B cell (primary cell): ENCODE results near the gene CCDC86. TPM values are rescaled to one million over a fixed set of nuclear protein-coding genes. Genes with fewer than 3 reads are reported as not detected.

ENCODE experiments used
- ATAC-seq: fragments of 200-7000 bp; cut with Tn5 transposase; one replicate; pipeline ENCODE4 v1.10.0; 2021; ENCODE audit warnings: low read depth, mild to moderate bottlenecking, moderate number of reproducible peaks, moderate library complexity
- CTCF ChIA-PET: fragments of 350-600 bp; sonication (Branson Sonifier 250); formaldehyde crosslinking; loops from one replicate; lab custom pipeline; 2021; ENCODE audit warnings: antibody characterized with exemption, inconsistent platforms; lab: Charles Lee
- POLR2A ChIA-PET: fragments of 350-600 bp; sonication (Branson Sonifier 250); formaldehyde crosslinking; loops from one replicate; lab custom pipeline; 2021; ENCODE audit warnings: antibody characterized with exemption; lab: Charles Lee
- DNase-seq: peaks from one replicate; pipeline ENCODE4 v3.0.0; 2013
- H2AFZ ChIP-seq: 2 replicates; pipeline ENCODE4 v1.6.1; 2012; ENCODE audit warnings: mild to moderate bottlenecking, low read depth, low read length; ENCODE audit not compliant: insufficient read depth, poor library complexity, severe bottlenecking
- H3K27ac ChIP-seq, 2 donors: 1 replicate in 1 of 2; 2 replicates in 1 of 2; pipeline ENCODE4 v1.5.1; 2012 to 2013; ENCODE audit warnings: low read length in 2 of 2, mild to moderate bottlenecking in 2 of 2, moderate library complexity in 1 of 2
- H3K27me3 ChIP-seq, 4 experiments: fragments of 200-600 bp in 1 of 4; sonication (generic) in 1 of 4; replicated peaks in 1 of 4; 1 replicate in 2 of 4; 2 replicates in 2 of 4; pipeline versions ENCODE4 v1.6.1 to v1.7.0; 2013 to 2016; ENCODE audit warnings: low read length in 3 of 4, mild to moderate bottlenecking in 2 of 4, mixed read lengths in 1 of 4, moderate library complexity in 1 of 4; ENCODE audit not compliant: insufficient read depth in 4 of 4, control insufficient read depth in 3 of 4; ENCODE audit errors: control extremely low read depth in 1 of 4
- H3K36me3 ChIP-seq, 2 experiments: replicated peaks in 1 of 2; 1 replicate in 1 of 2; 2 replicates in 1 of 2; pipeline versions ENCODE4 v1.6.1 to v1.7.1; 2013; ENCODE audit warnings: low read length in 1 of 2; ENCODE audit not compliant: insufficient read depth in 2 of 2, control insufficient read depth in 1 of 2; ENCODE audit errors: control extremely low read depth in 1 of 2, extremely low read depth in 1 of 2
- H3K4me1 ChIP-seq, 2 donors: fragments of 200-600 bp in 1 of 2; sonication (generic) in 1 of 2; 1 replicate in 1 of 2; 2 replicates in 1 of 2; pipeline versions ENCODE4 v1.5.1 to v1.6.1; 2013 to 2017; ENCODE audit warnings: low read length in 2 of 2; ENCODE audit not compliant: control insufficient read depth in 2 of 2, insufficient read depth in 2 of 2
- H3K4me2 ChIP-seq: replicated peaks from 2 replicates; pipeline ENCODE3; 2012; ENCODE audit warnings: mild to moderate bottlenecking, low read depth, low read length; ENCODE audit not compliant: poor library complexity, severe bottlenecking
- H3K4me3 ChIP-seq, 5 experiments: fragments of 200-600 bp in 1 of 5; sonication (generic) in 1 of 5; 1 replicate in 3 of 5; 2 replicates in 2 of 5; pipeline versions ENCODE4 v1.5.1 to v1.7.0; 2011 to 2016; ENCODE audit warnings: low read length in 4 of 5, mild to moderate bottlenecking in 4 of 5, low read depth in 2 of 5, control low read depth in 1 of 5, moderate library complexity in 1 of 5; ENCODE audit not compliant: insufficient read depth in 1 of 5; ENCODE audit errors: control extremely low read depth in 1 of 5, extremely low read depth in 1 of 5
- H3K79me2 ChIP-seq: fragments of 200-600 bp; sonication (generic); one replicate; pipeline ENCODE4 v1.6.0; 2016; ENCODE audit warnings: low read length; ENCODE audit not compliant: control insufficient read depth, insufficient read depth
- H3K9ac ChIP-seq: fragments of 200-600 bp; sonication (generic); 2 replicates; pipeline ENCODE4 v1.6.1; 2017; ENCODE audit warnings: mild to moderate bottlenecking, low read length, moderate library complexity
- H3K9me3 ChIP-seq, 3 donors: one replicate each; pipeline versions ENCODE4 v1.6.1 to v1.7.1; 2013; ENCODE audit warnings: low read length in 2 of 3; ENCODE audit not compliant: control insufficient read depth in 2 of 3, insufficient read depth in 1 of 3; ENCODE audit errors: control extremely low read depth in 1 of 3
- H4K20me1 ChIP-seq: 2 replicates; pipeline ENCODE4 v1.6.0; 2012; ENCODE audit warnings: mild to moderate bottlenecking, low read length; ENCODE audit not compliant: insufficient read depth, control insufficient read depth, poor library complexity, severe bottlenecking
- H3K27ac Mint-ChIP-seq: one replicate; pipeline ENCODE4 v1.8.0; 2021; ENCODE audit warnings: mixed read lengths
- H3K27me3 Mint-ChIP-seq: one replicate; pipeline ENCODE4 v1.8.0; 2021; ENCODE audit warnings: mixed read lengths
- H3K4me1 Mint-ChIP-seq: one replicate; pipeline ENCODE4 v1.8.0; 2021; ENCODE audit warnings: mixed read lengths
- H3K4me3 Mint-ChIP-seq: one replicate; pipeline ENCODE4 v1.8.0; 2021; ENCODE audit warnings: mixed read lengths
- H3K9me3 Mint-ChIP-seq: one replicate; pipeline ENCODE4 v1.8.0; 2022; ENCODE audit warnings: mixed read lengths; ENCODE audit not compliant: insufficient read depth
- EZH2 ChIP-seq: IDR thresholded peaks from 2 replicates; pipeline ENCODE4 v1.6.1; 2012; ENCODE audit warnings: borderline replicate concordance, low read depth, mild to moderate bottlenecking, moderate library complexity, low read length; ENCODE audit not compliant: insufficient read depth, poor library complexity, severe bottlenecking
- WGBS: methylation state at CpG from one replicate; pipeline ENCODE4 v1.1.5; 2013; ENCODE audit warnings: missing lambda C conversion rate; ENCODE audit not compliant: insufficient coverage; 5-methylcytosine and 5-hydroxymethylcytosine counted together
- intact Hi-C: fragments of 100-400 bp; cut with micrococcal nuclease; formaldehyde crosslinking; loops from one replicate; pipeline ENCODE4 v1.10.0; 2022
- polyA plus RNA-seq: library from polyadenylated mRNA; depleted of rRNA; stranded (reverse); fragments of >200 nt; gene quantifications from 2 replicates; pipeline ENCODE4 v1.2.3, GENCODE V29; 2012
- total RNA-seq, 2 donors: library from RNA; stranded (reverse); fragments of 120-200 nt in 1 of 2; gene quantifications; 1 replicate in 1 of 2; 2 replicates in 1 of 2; pipeline versions ENCODE4 v1.2.3 to v1.2.4, GENCODE V29; 2013 to 2022
- TF ChIP-seq, protein P1 (sequence below): fragments of 200-600 bp; IDR thresholded peaks from one replicate; pipeline ENCODE4 v1.8.0; 2022; ENCODE audit warnings: antibody characterized with exemption, mild to moderate bottlenecking

The CCDC86 gene
- total and polyA plus RNA-seq, 2 donors (not counting 1 experiment from before 2014, with no cell fraction given) = 10.5 to 12.4 TPM

DNA sequence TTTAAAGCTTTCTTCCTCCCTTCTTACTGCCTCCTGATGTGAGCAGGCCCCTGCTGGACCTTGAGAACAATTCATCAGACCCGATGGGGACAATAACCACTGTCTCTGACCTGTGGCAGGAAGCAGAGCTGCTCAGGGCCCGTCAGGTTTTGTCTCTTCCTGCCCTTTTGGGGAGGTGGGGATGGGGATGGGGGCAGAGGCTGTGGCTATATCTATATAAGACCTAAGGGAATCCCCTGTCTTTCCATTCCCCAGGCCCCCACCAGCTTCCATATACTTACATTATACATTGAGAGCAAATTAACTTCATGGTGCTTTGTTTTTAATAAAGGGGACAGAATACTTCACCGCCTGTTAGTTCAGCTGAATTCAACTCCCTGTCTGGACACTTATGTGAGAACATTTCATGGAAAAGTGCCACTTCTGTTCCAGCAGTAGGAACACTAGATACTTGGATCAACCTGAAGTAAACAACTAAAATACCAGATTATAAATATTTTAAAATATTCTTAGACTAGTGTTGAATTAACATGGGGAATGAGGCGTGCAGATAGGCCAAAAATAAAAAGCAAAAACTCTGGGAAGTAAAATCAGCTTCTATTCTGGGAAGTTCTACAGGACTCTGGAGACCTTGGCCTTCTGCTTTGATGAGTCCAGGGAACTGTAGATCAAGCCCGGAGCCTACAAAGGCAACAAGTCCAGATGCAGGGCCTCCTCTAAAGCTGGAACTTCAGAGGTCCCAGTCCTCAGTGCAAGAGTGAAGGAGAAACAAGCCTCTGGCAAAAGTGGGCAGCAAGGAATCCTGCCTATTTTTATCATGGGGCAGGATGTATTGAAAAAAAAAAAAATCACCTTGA, 36.6 kb downstream of the CCDC86 start:
- H3K9ac ChIP-seq = no peak overlapping the region

DNA sequence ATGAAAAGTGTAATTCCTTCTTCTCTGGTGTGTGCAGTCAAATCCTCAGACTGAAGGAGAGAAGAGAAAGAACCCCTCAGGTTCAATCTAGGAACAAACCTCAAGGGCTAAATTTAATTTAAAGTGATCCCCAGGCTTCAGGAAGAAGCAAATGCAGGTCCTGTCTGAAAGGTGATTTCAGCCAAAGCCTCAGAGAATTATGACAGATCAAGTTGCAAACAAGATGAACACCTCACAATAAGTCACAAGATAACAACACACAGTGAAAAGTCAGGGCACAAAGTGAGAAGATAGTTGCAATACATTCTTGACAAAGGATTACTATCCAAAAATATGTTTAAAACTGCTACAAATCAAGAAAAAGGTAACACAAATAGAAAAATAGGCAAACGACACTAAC, 37.2 kb downstream of the CCDC86 start:
- POLR2A ChIA-PET = no interaction called here
- Histone ChIP-seq H3K79me2 (no peaks in the 10 kb centered on the region), H3K27ac (no peak overlapping the region), H4K20me1 (no peaks in the 10 kb centered on the region), H3K27me3 (no peaks in the 10 kb centered on the region), H3K4me1 (no peaks in the 10 kb centered on the region), H3K9me3 (no peaks in the 10 kb centered on the region), H3K4me3 (no peak overlapping the region), H3K4me2 (no peak overlapping the region), H3K36me3 (peaks cover 0 to 20% of the 10 kb centered on the region in 2 experiments), H3K9ac (no peak overlapping the region), H2AFZ (no peak overlapping the region)
- H3K4me3 Mint-ChIP-seq = no peak overlapping the region
- CTCF ChIA-PET = no interaction called here
- intact Hi-C loops = no loop called here
- no peaks in the 10 kb centered on the region for H3K27me3 Mint-ChIP-seq
- no peak overlapping the region for H3K27ac Mint-ChIP-seq
- TF ChIP-seq, protein P1, sequence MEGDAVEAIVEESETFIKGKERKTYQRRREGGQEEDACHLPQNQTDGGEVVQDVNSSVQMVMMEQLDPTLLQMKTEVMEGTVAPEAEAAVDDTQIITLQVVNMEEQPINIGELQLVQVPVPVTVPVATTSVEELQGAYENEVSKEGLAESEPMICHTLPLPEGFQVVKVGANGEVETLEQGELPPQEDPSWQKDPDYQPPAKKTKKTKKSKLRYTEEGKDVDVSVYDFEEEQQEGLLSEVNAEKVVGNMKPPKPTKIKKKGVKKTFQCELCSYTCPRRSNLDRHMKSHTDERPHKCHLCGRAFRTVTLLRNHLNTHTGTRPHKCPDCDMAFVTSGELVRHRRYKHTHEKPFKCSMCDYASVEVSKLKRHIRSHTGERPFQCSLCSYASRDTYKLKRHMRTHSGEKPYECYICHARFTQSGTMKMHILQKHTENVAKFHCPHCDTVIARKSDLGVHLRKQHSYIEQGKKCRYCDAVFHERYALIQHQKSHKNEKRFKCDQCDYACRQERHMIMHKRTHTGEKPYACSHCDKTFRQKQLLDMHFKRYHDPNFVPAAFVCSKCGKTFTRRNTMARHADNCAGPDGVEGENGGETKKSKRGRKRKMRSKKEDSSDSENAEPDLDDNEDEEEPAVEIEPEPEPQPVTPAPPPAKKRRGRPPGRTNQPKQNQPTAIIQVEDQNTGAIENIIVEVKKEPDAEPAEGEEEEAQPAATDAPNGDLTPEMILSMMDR = no peak
- TF ChIP-seq EZH2 = no peak
- DNase-seq (no peak), ATAC-seq (no peak)
- no peaks in the 10 kb centered on the region for H3K9me3 Mint-ChIP-seq
- no CpG with 5 or more reads among the region's 1 CpG for WGBS
- H3K4me1 Mint-ChIP-seq = no peaks in the 10 kb centered on the region

More for the DNA sequence above, 36.6 kb downstream of the CCDC86 start:
- no peaks in the 10 kb centered on the region for H3K4me1 Mint-ChIP-seq
- ATAC-seq = no peak
- Histone ChIP-seq H3K79me2 (no peaks in the 10 kb centered on the region), H3K4me2 (no peak overlapping the region), H3K4me3 (no peak overlapping the region), H3K4me1 (no peaks in the 10 kb centered on the region), H3K27me3 (no peaks in the 10 kb centered on the region), H3K9me3 (no peaks in the 10 kb centered on the region), H3K27ac (no peak overlapping the region), H2AFZ (no peak overlapping the region), H4K20me1 (no peaks in the 10 kb centered on the region), H3K36me3 (peaks cover 0 to 20% of the 10 kb centered on the region in 2 experiments)
- DNase-seq = no peak
- WGBS = 93% methylated on average over 3 of the region's 5 CpGs
- ChIA-PET POLR2A (no interaction called here), CTCF (no interaction called here)
- TF ChIP-seq EZH2 = no peak
- TF ChIP-seq, protein P1 = no peak
- H3K4me3 Mint-ChIP-seq = no peak overlapping the region
- no peaks in the 10 kb centered on the region for H3K9me3 Mint-ChIP-seq
- no peaks in the 10 kb centered on the region for H3K27me3 Mint-ChIP-seq
- intact Hi-C loops = no loop called here
- H3K27ac Mint-ChIP-seq = no peak overlapping the region
